Tibial artery (tissue), 4 donors: ENCODE results near the gene RAD18.

ENCODE experiments used
- DNase-seq, 2 donors: peaks; one replicate each; pipeline ENCODE4 v3.0.0-alpha.2; 2019
- H3K27ac ChIP-seq, 2 donors: fragments of 200-600 bp; sonication (generic) in 1 of 2; 1 replicate in 1 of 2; 2 replicates in 1 of 2; pipeline ENCODE4 v1.5.1; 2018 to 2019; ENCODE audit warnings: mild to moderate bottlenecking in 1 of 2
- H3K27me3 ChIP-seq, 2 donors: fragments of 200-600 bp; sonication (generic) in 1 of 2; one replicate each; pipeline versions ENCODE4 v1.5.1 to v1.6.0; 2016 to 2019
- H3K36me3 ChIP-seq, 3 donors: fragments of 200-600 bp; sonication (generic) in 2 of 3; one replicate each; pipeline ENCODE4 v1.5.1; 2016 to 2019; ENCODE audit warnings: mild to moderate bottlenecking in 2 of 3
- H3K4me1 ChIP-seq, 4 donors: fragments of 200-600 bp; sonication (generic) in 2 of 4; 1 replicate in 3 of 4; 2 replicates in 1 of 4; pipeline ENCODE4 v1.5.1; 2016 to 2019
- H3K4me3 ChIP-seq, 2 donors: fragments of 200-600 bp; sonication (generic) in 1 of 2; 1 replicate in 1 of 2; 2 replicates in 1 of 2; pipeline ENCODE4 v1.5.1; 2018 to 2019; ENCODE audit warnings: mild to moderate bottlenecking in 2 of 2
- H3K9me3 ChIP-seq, 3 donors: fragments of 200-600 bp; sonication (generic) in 1 of 3; one replicate each; pipeline ENCODE4 v1.5.1; 2016 to 2019
- intact Hi-C: fragments of 100-400 bp; cut with DNase I; formaldehyde crosslinking; loops from one replicate; pipeline ENCODE4 v1.15.0; 2023; ENCODE audit warnings: low total_unique reads
- TF ChIP-seq, protein P1 (sequence below), 2 experiments: fragments of 200-600 bp in 1 of 2; fragments of 450-650 bp in 1 of 2; IDR thresholded peaks; one replicate each; pipeline ENCODE4 v1.5.1; 2017 to 2019; ENCODE audit warnings: antibody characterized with exemption in 2 of 2, mild to moderate bottlenecking in 1 of 2, moderate library complexity in 1 of 2

The RAD18 gene

DNA sequence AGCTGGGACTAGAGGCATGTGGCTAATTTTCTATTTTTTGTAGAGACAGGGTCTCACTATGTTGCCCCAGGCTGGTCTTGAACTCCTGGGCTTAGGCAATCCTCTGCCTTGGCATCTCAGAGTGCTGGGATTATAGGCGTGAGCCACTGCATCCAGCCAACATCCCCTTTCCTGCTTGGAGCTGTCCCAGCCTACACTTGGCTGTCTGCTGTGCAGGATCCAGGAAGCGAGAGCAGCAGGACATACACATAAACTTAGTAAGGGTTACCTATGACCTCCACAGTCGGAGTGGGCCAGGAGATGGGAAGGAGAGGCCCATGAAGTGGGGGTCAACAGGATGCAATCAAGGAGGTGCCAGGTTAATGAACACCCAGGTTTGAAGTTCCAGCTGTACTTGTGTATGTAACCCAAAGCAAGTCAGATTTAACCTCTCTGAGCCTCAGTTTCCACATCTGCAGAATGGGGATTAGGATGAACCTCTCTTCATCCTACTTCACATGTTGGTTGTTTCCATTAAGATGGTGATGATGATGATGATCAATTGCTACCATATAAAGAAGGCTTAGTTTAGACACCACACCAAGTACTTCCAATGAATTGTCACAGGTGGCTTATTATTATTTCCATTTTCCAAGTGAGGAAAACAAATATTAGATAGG is 124.4 kb downstream of the RAD18 start:
- Histone ChIP-seq H3K9me3 (no peaks in the 10 kb centered on the region), H3K4me1 (no peaks in the 10 kb centered on the region), H3K27ac (no peak overlapping the region), H3K36me3 (no peaks in the 10 kb centered on the region), H3K4me3 (no peak overlapping the region), H3K27me3 (no peaks in the 10 kb centered on the region)
- intact Hi-C loops: no loop called here
- DNase-seq: no peak
- TF ChIP-seq, protein P1, sequence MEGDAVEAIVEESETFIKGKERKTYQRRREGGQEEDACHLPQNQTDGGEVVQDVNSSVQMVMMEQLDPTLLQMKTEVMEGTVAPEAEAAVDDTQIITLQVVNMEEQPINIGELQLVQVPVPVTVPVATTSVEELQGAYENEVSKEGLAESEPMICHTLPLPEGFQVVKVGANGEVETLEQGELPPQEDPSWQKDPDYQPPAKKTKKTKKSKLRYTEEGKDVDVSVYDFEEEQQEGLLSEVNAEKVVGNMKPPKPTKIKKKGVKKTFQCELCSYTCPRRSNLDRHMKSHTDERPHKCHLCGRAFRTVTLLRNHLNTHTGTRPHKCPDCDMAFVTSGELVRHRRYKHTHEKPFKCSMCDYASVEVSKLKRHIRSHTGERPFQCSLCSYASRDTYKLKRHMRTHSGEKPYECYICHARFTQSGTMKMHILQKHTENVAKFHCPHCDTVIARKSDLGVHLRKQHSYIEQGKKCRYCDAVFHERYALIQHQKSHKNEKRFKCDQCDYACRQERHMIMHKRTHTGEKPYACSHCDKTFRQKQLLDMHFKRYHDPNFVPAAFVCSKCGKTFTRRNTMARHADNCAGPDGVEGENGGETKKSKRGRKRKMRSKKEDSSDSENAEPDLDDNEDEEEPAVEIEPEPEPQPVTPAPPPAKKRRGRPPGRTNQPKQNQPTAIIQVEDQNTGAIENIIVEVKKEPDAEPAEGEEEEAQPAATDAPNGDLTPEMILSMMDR (IDR thresholded peaks at IDR 0.05): no peak

DNA sequence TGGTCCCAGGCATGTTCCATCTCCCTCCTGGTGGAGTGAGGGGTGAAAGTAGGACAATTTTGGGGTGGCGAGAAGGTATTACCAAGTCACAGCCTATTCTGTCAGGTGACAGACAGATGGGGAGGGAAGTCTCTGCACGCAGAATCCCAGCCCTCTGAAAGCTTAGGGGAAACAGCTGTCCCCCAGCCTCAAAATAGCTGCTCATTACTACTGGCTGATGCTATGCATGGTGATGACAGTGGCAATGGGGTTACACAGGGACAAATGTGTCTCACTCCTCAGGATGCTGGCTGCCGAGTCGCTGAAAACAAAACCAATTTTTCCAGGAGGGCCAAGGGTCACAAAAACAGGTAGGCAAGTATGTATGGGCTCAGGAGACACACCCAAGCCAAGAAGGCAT is 125.0 kb downstream of the RAD18 start:
- Histone ChIP-seq H3K36me3 (no peaks in the 10 kb centered on the region), H3K9me3 (no peaks in the 10 kb centered on the region), H3K4me3 (no peak overlapping the region), H3K4me1 (no peaks in the 10 kb centered on the region), H3K27ac (no peak overlapping the region), H3K27me3 (no peaks in the 10 kb centered on the region)
- TF ChIP-seq, protein P1 (IDR thresholded peaks at IDR 0.05): no peak
- intact Hi-C loops: no loop called here
- no peak for DNase-seq

DNA sequence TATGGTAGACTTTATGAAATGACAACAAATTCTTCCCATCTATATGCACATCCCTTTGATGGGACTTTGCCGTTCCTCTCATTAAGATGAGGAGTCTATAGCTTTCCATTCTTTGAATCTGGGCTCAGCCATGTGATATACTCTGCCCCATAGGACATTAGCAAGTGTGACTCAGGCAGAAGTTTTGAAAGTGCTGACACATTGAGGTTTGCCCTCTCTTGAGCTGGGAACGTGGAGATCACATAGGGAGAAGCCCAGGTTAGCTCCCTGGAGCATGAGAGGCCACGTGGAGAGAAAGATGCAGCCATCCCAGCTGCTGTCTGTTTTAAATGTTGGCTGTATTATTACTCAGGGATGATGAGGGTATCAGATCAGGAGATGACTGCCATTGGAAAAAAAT is 126.1 kb downstream of the RAD18 start:
- Histone ChIP-seq H3K4me3 (no peak overlapping the region), H3K4me1 (no peaks in the 10 kb centered on the region), H3K27ac (no peak overlapping the region), H3K36me3 (no peaks in the 10 kb centered on the region), H3K9me3 (no peaks in the 10 kb centered on the region), H3K27me3 (no peaks in the 10 kb centered on the region)
- no peak for DNase-seq
- intact Hi-C loops: no loop called here
- TF ChIP-seq, protein P1 (IDR thresholded peaks at IDR 0.05): no peak

DNA sequence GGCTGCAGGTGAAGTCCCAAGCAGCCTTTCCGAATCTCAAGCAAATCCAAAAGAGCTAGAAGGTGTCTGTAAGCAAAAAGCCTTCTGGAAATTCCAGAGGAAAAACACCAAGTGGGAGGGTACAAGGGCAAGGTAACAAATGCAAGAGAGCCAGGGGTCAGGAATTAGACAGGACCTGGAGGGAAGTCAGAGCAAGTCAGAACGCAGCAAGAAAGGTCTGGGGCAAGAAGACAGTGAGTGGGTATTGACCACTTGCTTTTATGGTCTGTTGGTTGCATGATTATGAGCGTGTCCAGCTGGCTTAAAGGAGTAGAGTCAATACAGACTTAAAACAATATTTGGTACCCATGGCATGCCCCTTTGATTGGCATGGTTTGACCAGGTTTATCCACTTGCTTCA is 127.2 kb downstream of the RAD18 start:
- H3K36me3 ChIP-seq: no peaks in the 10 kb centered on the region
- H3K27ac ChIP-seq: no peak overlapping the region
- TF ChIP-seq, protein P1 (IDR thresholded peaks at IDR 0.05): no peak
- no peaks in the 10 kb centered on the region for H3K4me1 ChIP-seq
- intact Hi-C loops: no loop called here
- H3K4me3 ChIP-seq: no peak overlapping the region
- no peaks in the 10 kb centered on the region for H3K27me3 ChIP-seq
- no peak for DNase-seq
- H3K9me3 ChIP-seq: no peaks in the 10 kb centered on the region

DNA sequence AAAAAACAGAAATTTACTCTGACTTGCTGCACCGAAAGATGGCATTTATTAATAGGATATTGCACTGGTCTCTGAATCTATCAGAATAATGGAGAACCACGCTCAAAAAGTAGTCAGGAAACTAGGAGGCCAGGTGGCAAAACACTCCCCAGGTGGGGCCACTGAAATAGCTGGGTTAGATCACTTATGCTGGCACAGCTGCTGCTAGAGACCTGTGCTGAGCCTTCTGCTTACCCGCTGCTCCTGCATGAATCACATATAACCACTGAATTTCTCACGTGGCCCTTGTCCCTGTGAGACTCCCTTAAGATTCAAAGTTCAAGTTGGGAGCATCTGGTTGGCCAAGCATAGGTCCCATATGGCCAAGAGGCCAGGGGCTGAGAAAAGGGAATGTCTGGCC is 127.9 kb downstream of the RAD18 start:
- H3K4me3 ChIP-seq: no peak overlapping the region
- TF ChIP-seq, protein P1 (IDR thresholded peaks at IDR 0.05): no peak

DNA sequence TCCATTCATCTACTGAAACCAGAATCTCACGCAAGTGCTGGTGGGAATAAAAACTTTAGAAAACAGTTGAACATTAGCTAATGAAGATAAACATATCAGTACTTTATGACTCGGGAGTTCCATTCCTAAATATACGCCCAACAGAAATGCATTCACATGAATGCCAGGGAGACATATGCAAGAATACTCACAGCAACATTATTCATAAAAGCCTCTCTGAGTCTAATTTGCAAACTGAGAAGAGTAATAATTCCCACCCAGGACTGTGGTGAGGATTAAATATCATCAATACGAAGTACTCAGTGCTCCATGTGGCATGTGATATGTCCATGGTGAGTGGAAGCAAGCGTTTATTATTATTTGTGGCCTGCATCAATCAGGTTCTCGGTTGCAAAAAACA is 128.3 kb downstream of the RAD18 start:
- Histone ChIP-seq H3K27me3 (no peaks in the 10 kb centered on the region), H3K4me3 (no peak overlapping the region), H3K9me3 (no peaks in the 10 kb centered on the region), H3K36me3 (no peaks in the 10 kb centered on the region), H3K27ac (no peak overlapping the region), H3K4me1 (no peaks in the 10 kb centered on the region)
- TF ChIP-seq, protein P1 (IDR thresholded peaks at IDR 0.05): no peak
- no peak for DNase-seq
- intact Hi-C loops: no loop called here

More for the DNA sequence above, 127.9 kb downstream of the RAD18 start:
- Histone ChIP-seq H3K36me3 (no peaks in the 10 kb centered on the region), H3K27me3 (no peaks in the 10 kb centered on the region), H3K9me3 (no peaks in the 10 kb centered on the region), H3K4me1 (no peaks in the 10 kb centered on the region), H3K27ac (no peak overlapping the region)
- intact Hi-C loops: no loop called here
- DNase-seq: no peak
